H1 (cell line): ENCODE results near the gene SNX25. TPM values are rescaled to one million over a fixed set of nuclear protein-coding genes. Genes with fewer than 3 reads are reported as not detected.

Experiments
- CTCF ChIA-PET: fragments of 300-600 bp; sonication (Branson Sonifier 250); formaldehyde crosslinking; loops from one replicate; lab custom pipeline; 2021; ENCODE audit not compliant: partially characterized antibody; lab: Charles Lee
- POLR2A ChIA-PET: fragments of 300-600 bp; sonication (Branson Sonifier 250); formaldehyde crosslinking; loops from one replicate; lab custom pipeline; 2021; ENCODE audit warnings: inconsistent platforms; ENCODE audit not compliant: partially characterized antibody; lab: Charles Lee
- DNase-seq, 2 experiments: peaks; one replicate each; pipeline versions ENCODE4 v3.0.0 to v3.0.0-alpha.2; 2010 to 2022; ENCODE audit warnings: low spot score in 2 of 2, low read depth in 1 of 2, mixed read lengths in 1 of 2
- FAIRE-seq: peaks from 2 replicates; lab custom pipeline; 2011; peaks lifted over from hg19 to GRCh38; lab: Jason Lieb, UNC
- H2AFZ ChIP-seq: 2 replicates; pipeline ENCODE4 v1.8.1; 2012; ENCODE audit warnings: low read length, inconsistent platforms
- H2AK5ac ChIP-seq: 2 replicates; pipeline ENCODE4 v1.6.1; 2013; ENCODE audit warnings: low read depth, low read length
- H2BK120ac ChIP-seq: replicated peaks from 2 replicates; pipeline ENCODE3; 2013; ENCODE audit warnings: low read depth, low read length, inconsistent platforms
- H2BK12ac ChIP-seq: 2 replicates; pipeline ENCODE4 v1.6.1; 2013; ENCODE audit warnings: low read depth, low read length
- H2BK15ac ChIP-seq: 2 replicates; pipeline ENCODE4 v1.6.1; 2013; ENCODE audit warnings: low read length
- H2BK20ac ChIP-seq: 2 replicates; pipeline ENCODE4 v1.6.1; 2013; ENCODE audit warnings: low read length
- H2BK5ac ChIP-seq: 2 replicates; pipeline ENCODE4 v1.6.1; 2013; ENCODE audit warnings: low read depth, low read length
- H3K14ac ChIP-seq: 2 replicates; pipeline ENCODE4 v1.6.1; 2013; ENCODE audit warnings: inconsistent platforms; ENCODE audit not compliant: insufficient read length
- H3K18ac ChIP-seq: 2 replicates; pipeline ENCODE4 v1.6.1; 2013; ENCODE audit warnings: low read length; ENCODE audit errors: extremely low read depth
- H3K23ac ChIP-seq: 2 replicates; pipeline ENCODE4 v1.6.1; 2013; ENCODE audit warnings: inconsistent platforms; ENCODE audit not compliant: insufficient read length
- H3K23me2 ChIP-seq: 2 replicates; pipeline ENCODE4 v1.6.1; 2013; ENCODE audit warnings: low read depth, low read length
- H3K27ac ChIP-seq: 2 replicates; pipeline ENCODE4 v1.6.1; 2011; ENCODE audit warnings: low read depth, low read length, inconsistent platforms
- H3K27me3 ChIP-seq, 4 experiments: replicated peaks in 1 of 4; 1 replicate in 1 of 4; 2 replicates in 3 of 4; pipeline versions ENCODE4 v1.6.1 to v1.8.1; 2011 to 2013; ENCODE audit warnings: low read length in 3 of 4, mild to moderate bottlenecking in 3 of 4, inconsistent platforms in 2 of 4, mixed read lengths in 2 of 4, moderate library complexity in 1 of 4; ENCODE audit not compliant: control insufficient read depth in 3 of 4, insufficient read depth in 3 of 4; ENCODE audit errors: extremely low read depth in 1 of 4
- H3K36me3 ChIP-seq, 4 experiments: 2 replicates each; pipeline versions ENCODE4 v1.6.1 to v1.8.1; 2011 to 2013; ENCODE audit warnings: mild to moderate bottlenecking in 4 of 4, low read length in 3 of 4, moderate library complexity in 2 of 4, control low read depth in 1 of 4, inconsistent platforms in 1 of 4; ENCODE audit not compliant: insufficient read depth in 4 of 4, control insufficient read depth in 2 of 4
- H3K4ac ChIP-seq: replicated peaks from 2 replicates; pipeline ENCODE3; 2013; ENCODE audit warnings: low read length, low read depth, mixed read lengths, inconsistent platforms; ENCODE audit not compliant: insufficient read length
- H3K4me1 ChIP-seq, 4 experiments: replicated peaks in 1 of 4; 1 replicate in 1 of 4; 2 replicates in 3 of 4; pipeline versions ENCODE4 v1.6.1 to v1.8.1; 2011 to 2013; ENCODE audit warnings: low read length in 3 of 4, inconsistent platforms in 2 of 4, mixed read lengths in 1 of 4; ENCODE audit not compliant: insufficient read depth in 4 of 4, control insufficient read depth in 3 of 4
- H3K4me2 ChIP-seq, 2 experiments: 2 replicates each; pipeline versions ENCODE4 v1.6.1 to v1.8.1; 2011 to 2013; ENCODE audit warnings: low read depth in 2 of 2, low read length in 2 of 2, control low read depth in 1 of 2, inconsistent platforms in 1 of 2, mild to moderate bottlenecking in 1 of 2; ENCODE audit not compliant: insufficient read depth in 1 of 2
- H3K4me3 ChIP-seq, 4 experiments: fragments of 200-600, 300-600 bp in 1 of 4; sonication (generic), shearing (Covaris generic), sonication (Bioruptor Twin) in 1 of 4; 2 replicates each; pipeline versions ENCODE4 v1.5.1 to v1.8.1; 2011 to 2016; ENCODE audit warnings: low read length in 4 of 4, low read depth in 3 of 4, control low read depth in 2 of 4, inconsistent platforms in 2 of 4, mild to moderate bottlenecking in 2 of 4, mixed read lengths in 1 of 4, moderate library complexity in 1 of 4; ENCODE audit not compliant: insufficient read depth in 2 of 4; ENCODE audit errors: extremely low read depth in 1 of 4
- H3K56ac ChIP-seq: replicated peaks from 2 replicates; pipeline ENCODE3; 2013; ENCODE audit warnings: low read depth, mild to moderate bottlenecking, mixed read lengths, low read length, inconsistent platforms; ENCODE audit not compliant: insufficient read length
- H3K79me1 ChIP-seq: 2 replicates; pipeline ENCODE4 v1.6.1; 2013; ENCODE audit warnings: low read depth, low read length, control low read depth
- H3K79me2 ChIP-seq, 2 experiments: 2 replicates each; pipeline versions ENCODE4 v1.6.1 to v1.8.1; 2012 to 2013; ENCODE audit warnings: low read length in 2 of 2, mild to moderate bottlenecking in 2 of 2, inconsistent platforms in 1 of 2; ENCODE audit not compliant: insufficient read depth in 2 of 2, control insufficient read depth in 1 of 2
- H3K9ac ChIP-seq, 4 experiments: replicated peaks in 1 of 4; 1 replicate in 1 of 4; 2 replicates in 3 of 4; pipeline versions ENCODE4 v1.6.1 to v1.8.1; 2011 to 2013; ENCODE audit warnings: low read depth in 3 of 4, low read length in 3 of 4, control low read depth in 2 of 4, mild to moderate bottlenecking in 2 of 4, moderate library complexity in 2 of 4, inconsistent platforms in 1 of 4; ENCODE audit errors: extremely low read depth in 1 of 4
- H3K9me3 ChIP-seq, 2 experiments: 2 replicates each; pipeline versions ENCODE4 v1.6.1 to v1.8.1; 2012 to 2013; ENCODE audit warnings: mild to moderate bottlenecking in 2 of 2, moderate library complexity in 2 of 2, control low read depth in 1 of 2, inconsistent platforms in 1 of 2, low read depth in 1 of 2, low read length in 1 of 2, mixed read lengths in 1 of 2; ENCODE audit not compliant: insufficient read depth in 2 of 2
- H4K20me1 ChIP-seq, 2 experiments: replicated peaks in 1 of 2; 2 replicates each; pipeline versions ENCODE3 to v1.8.1; 2011 to 2013; ENCODE audit warnings: inconsistent platforms in 2 of 2, low read length in 2 of 2, mild to moderate bottlenecking in 1 of 2; ENCODE audit not compliant: insufficient read depth in 2 of 2, control insufficient read depth in 1 of 2
- H4K5ac ChIP-seq: 2 replicates; pipeline ENCODE4 v1.6.1; 2013; ENCODE audit warnings: low read length, low read depth, mixed read lengths, inconsistent platforms; ENCODE audit not compliant: insufficient read length
- H4K8ac ChIP-seq: 2 replicates; pipeline ENCODE4 v1.8.0; 2013; ENCODE audit warnings: mild to moderate bottlenecking, moderate library complexity, low read length, inconsistent platforms; ENCODE audit not compliant: insufficient read depth; ENCODE audit errors: extremely low read depth
- H4K91ac ChIP-seq: replicated peaks from 2 replicates; pipeline ENCODE3; 2013; ENCODE audit warnings: low read length, mixed read lengths, inconsistent platforms; ENCODE audit not compliant: insufficient read length
- WGBS, 2 experiments: shearing (Covaris generic) in 1 of 2; methylation state at CpG; one replicate each; pipeline versions ENCODE4 v1.1.6 to v1.1.7; 2013 to 2015; ENCODE audit warnings: low lambda C conversion rate in 2 of 2, mixed read lengths in 2 of 2, inconsistent platforms in 1 of 2, low coverage in 1 of 2, missing lambda C conversion rate in 1 of 2; ENCODE audit not compliant: insufficient replicate concordance in 2 of 2, insufficient coverage in 1 of 2, insufficient read length in 1 of 2; ENCODE audit errors: extremely low coverage in 1 of 2, missing lambda C conversion rate in 1 of 2; 5-methylcytosine and 5-hydroxymethylcytosine counted together
- polyA plus RNA-seq, 7 experiments: library from polyadenylated mRNA; depleted of rRNA in 3 of 7; stranded (reverse) in 5 of 7; unstranded in 2 of 7; fragments of >200 nt in 5 of 7; fragments of 200-250 nt in 2 of 7; gene quantifications; 1 replicate in 5 of 7; 2 replicates in 1 of 7; 4 replicates in 1 of 7; pipeline versions ENCODE4 v1.2.1 to v1.2.3, GENCODE V29; 2011 to 2013; ENCODE audit warnings: missing spikeins in 2 of 7, mixed read lengths in 2 of 7
- total RNA-seq: library from RNA; stranded (reverse); fragmentation: NEBNext Ultra II Directional; extraction: Animal tissue kit (Norgen Biotek cat#: 25700); gene quantifications from 2 replicates; pipeline ENCODE4 v1.2.1, GENCODE V29; 2021

Gene SNX25
- total and polyA plus RNA-seq, 2 of the 8 experiments (the other 6 are each of a cell fraction or from before 2014, with no cell fraction given): 5.4 to 19.9 TPM

- Histone ChIP-seq H4K8ac (no peak overlapping the region), H3K4me3 (no peak overlapping the region), H3K4ac (no peak overlapping the region), H4K20me1 (no peaks in the 10 kb centered on the region), H2BK5ac (no peak overlapping the region), H3K23me2 (no peaks in the 10 kb centered on the region), H4K91ac (no peak overlapping the region), H3K56ac (no peak overlapping the region), H3K4me2 (no peak overlapping the region), H3K9me3 (no peaks in the 10 kb centered on the region), H2AFZ (no peak overlapping the region), H3K23ac (no peak overlapping the region), H3K79me1 (no peaks in the 10 kb centered on the region; the same call in 1 of the 2 replicates), H2BK120ac (no peak overlapping the region), H3K36me3 (peaks cover 0 to 25% (median 1%) of the 10 kb centered on the region in 4 experiments; a peak in 4 of 8 replicates), H4K5ac (no peak overlapping the region), H3K14ac (no peak overlapping the region), H2BK20ac (no peak overlapping the region), H3K27me3 (no peaks in the 10 kb centered on the region), H2BK15ac (no peak overlapping the region), H3K79me2 (no peaks in the 10 kb centered on the region), H2AK5ac (no peak overlapping the region), H3K27ac (no peak overlapping the region), H3K18ac (no peak overlapping the region), H3K9ac (no peak overlapping the region), H2BK12ac (no peak overlapping the region), H3K4me1 (peaks cover 0 to 6% (median 1%) of the 10 kb centered on the region in 4 experiments; a peak in 2 of 7 replicates)
- no peak for FAIRE-seq
- ChIA-PET POLR2A (no interaction called here), CTCF (no interaction called here)
- 100% methylated on average over 1 of the region's 1 CpG; no CpG with 5 or more reads in 1 of the 2 experiments for WGBS, 2 experiments
- DNase-seq: no peak
Measured at GRCh38 chr4:185293202-185293601, 83.8 kb downstream of the SNX25 start.
